ENCODE measurements around the gene STIMATE. TPM values are rescaled to one million over a fixed set of nuclear protein-coding genes. Genes with fewer than 3 reads are reported as not detected.

Gene STIMATE
- total RNA-seq, 2 donors from 2014 or later: 20.3 to 23.7 TPM

GRCh38 chr3:52886049-52886730, 11.2 kb downstream of the STIMATE start:
- DNase-seq: no peak
- no peak overlapping the region for H3K4me3 ChIP-seq (ENCODE audit: low read length)
- Mint-ChIP-seq H3K27ac (no peak overlapping the region), H3K9me3 (no peaks in the 10 kb centered on the region), H3K4me3 (no peak overlapping the region), H3K4me1 (peaks cover under 1% of the 10 kb centered on the region), H3K27me3 (ENCODE audit: insufficient read depth) (no peaks in the 10 kb centered on the region), H3K36me3 (ENCODE audit: low read depth) (peaks cover 15% of the 10 kb centered on the region)
- H3K9ac ChIP-seq (ENCODE audit: extremely low read depth, low read length, poor library complexity, severe bottlenecking): no peak overlapping the region
- 91 to 96% methylated on average over 5 of the region's 5 CpGs for WGBS, 2 experiments (ENCODE audit: insufficient coverage in 1 of 2, insufficient read length in 1 of 2)
- H3K27me3 ChIP-seq (ENCODE audit: control insufficient read depth, insufficient read depth, low read length, poor library complexity, severe bottlenecking): no peaks in the 10 kb centered on the region
- no peaks in the 10 kb centered on the region for H3K36me3 ChIP-seq (ENCODE audit: control insufficient read depth, insufficient read depth, low read length)
- H3K9me3 ChIP-seq (ENCODE audit: control insufficient read depth, low read length): no peaks in the 10 kb centered on the region
- TF ChIP-seq, protein P1, sequence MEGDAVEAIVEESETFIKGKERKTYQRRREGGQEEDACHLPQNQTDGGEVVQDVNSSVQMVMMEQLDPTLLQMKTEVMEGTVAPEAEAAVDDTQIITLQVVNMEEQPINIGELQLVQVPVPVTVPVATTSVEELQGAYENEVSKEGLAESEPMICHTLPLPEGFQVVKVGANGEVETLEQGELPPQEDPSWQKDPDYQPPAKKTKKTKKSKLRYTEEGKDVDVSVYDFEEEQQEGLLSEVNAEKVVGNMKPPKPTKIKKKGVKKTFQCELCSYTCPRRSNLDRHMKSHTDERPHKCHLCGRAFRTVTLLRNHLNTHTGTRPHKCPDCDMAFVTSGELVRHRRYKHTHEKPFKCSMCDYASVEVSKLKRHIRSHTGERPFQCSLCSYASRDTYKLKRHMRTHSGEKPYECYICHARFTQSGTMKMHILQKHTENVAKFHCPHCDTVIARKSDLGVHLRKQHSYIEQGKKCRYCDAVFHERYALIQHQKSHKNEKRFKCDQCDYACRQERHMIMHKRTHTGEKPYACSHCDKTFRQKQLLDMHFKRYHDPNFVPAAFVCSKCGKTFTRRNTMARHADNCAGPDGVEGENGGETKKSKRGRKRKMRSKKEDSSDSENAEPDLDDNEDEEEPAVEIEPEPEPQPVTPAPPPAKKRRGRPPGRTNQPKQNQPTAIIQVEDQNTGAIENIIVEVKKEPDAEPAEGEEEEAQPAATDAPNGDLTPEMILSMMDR (conservative IDR thresholded peaks at IDR 0.05): no peak
- H3K4me1 ChIP-seq (ENCODE audit: control insufficient read depth, insufficient read depth, low read length): no peaks in the 10 kb centered on the region
- H3K27ac ChIP-seq (ENCODE audit: low read depth, low read length): no peak overlapping the region

- Mint-ChIP-seq H3K9me3 (no peaks in the 10 kb centered on the region), H3K36me3 (ENCODE audit: low read depth) (peaks cover 15% of the 10 kb centered on the region)
- 83 to 93% methylated on average over 3 to 4 of the region's 4 CpGs for WGBS, 2 experiments (ENCODE audit: insufficient coverage in 1 of 2, insufficient read length in 1 of 2)
Measured at GRCh38 chr3:52882377-52882776, 15.0 kb downstream of the STIMATE start.

GRCh38 chr3:52881871-52882270, 15.5 kb downstream of the STIMATE start:
- Mint-ChIP-seq H3K4me1 (no peaks in the 10 kb centered on the region), H3K9me3 (no peaks in the 10 kb centered on the region), H3K27ac (no peak overlapping the region), H3K27me3 (ENCODE audit: insufficient read depth) (no peaks in the 10 kb centered on the region), H3K36me3 (ENCODE audit: low read depth) (peaks cover 15% of the 10 kb centered on the region), H3K4me3 (no peak overlapping the region)
- no peak for DNase-seq
- Histone ChIP-seq H3K36me3 (ENCODE audit: control insufficient read depth, insufficient read depth, low read length) (no peaks in the 10 kb centered on the region), H3K27me3 (ENCODE audit: control insufficient read depth, insufficient read depth, low read length, poor library complexity, severe bottlenecking) (no peaks in the 10 kb centered on the region), H3K4me1 (ENCODE audit: control insufficient read depth, insufficient read depth, low read length) (no peaks in the 10 kb centered on the region), H3K9me3 (ENCODE audit: control insufficient read depth, low read length) (no peaks in the 10 kb centered on the region), H3K9ac (ENCODE audit: extremely low read depth, low read length, poor library complexity, severe bottlenecking) (no peak overlapping the region), H3K27ac (ENCODE audit: low read depth, low read length) (no peak overlapping the region), H3K4me3 (ENCODE audit: low read length) (no peak overlapping the region)
- WGBS, 2 experiments (ENCODE audit: insufficient coverage in 1 of 2, insufficient read length in 1 of 2): 84 to 95% methylated on average over 4 of the region's 4 CpGs
- TF ChIP-seq, protein P1 (conservative IDR thresholded peaks at IDR 0.05): no peak

More at GRCh38 chr3:52882377-52882776, 15.0 kb downstream of the STIMATE start:
- Mint-ChIP-seq H3K4me3 (no peak overlapping the region), H3K27ac (no peak overlapping the region), H3K4me1 (no peaks in the 10 kb centered on the region), H3K27me3 (ENCODE audit: insufficient read depth) (no peaks in the 10 kb centered on the region)
- Histone ChIP-seq H3K36me3 (ENCODE audit: control insufficient read depth, insufficient read depth, low read length) (no peaks in the 10 kb centered on the region), H3K27me3 (ENCODE audit: control insufficient read depth, insufficient read depth, low read length, poor library complexity, severe bottlenecking) (no peaks in the 10 kb centered on the region), H3K9me3 (ENCODE audit: control insufficient read depth, low read length) (no peaks in the 10 kb centered on the region), H3K4me3 (ENCODE audit: low read length) (no peak overlapping the region), H3K4me1 (ENCODE audit: control insufficient read depth, insufficient read depth, low read length) (no peaks in the 10 kb centered on the region), H3K9ac (ENCODE audit: extremely low read depth, low read length, poor library complexity, severe bottlenecking) (no peak overlapping the region), H3K27ac (ENCODE audit: low read depth, low read length) (no peak overlapping the region)
- DNase-seq: no peak
- TF ChIP-seq, protein P1 (conservative IDR thresholded peaks at IDR 0.05): no peak
